Measurements from ENCODE around the gene HPCAL1.

GRCh38 chr2:10414591-10414990 lies 111.9 kb downstream of the HPCAL1 start:
- TF ChIP-seq, protein P1, sequence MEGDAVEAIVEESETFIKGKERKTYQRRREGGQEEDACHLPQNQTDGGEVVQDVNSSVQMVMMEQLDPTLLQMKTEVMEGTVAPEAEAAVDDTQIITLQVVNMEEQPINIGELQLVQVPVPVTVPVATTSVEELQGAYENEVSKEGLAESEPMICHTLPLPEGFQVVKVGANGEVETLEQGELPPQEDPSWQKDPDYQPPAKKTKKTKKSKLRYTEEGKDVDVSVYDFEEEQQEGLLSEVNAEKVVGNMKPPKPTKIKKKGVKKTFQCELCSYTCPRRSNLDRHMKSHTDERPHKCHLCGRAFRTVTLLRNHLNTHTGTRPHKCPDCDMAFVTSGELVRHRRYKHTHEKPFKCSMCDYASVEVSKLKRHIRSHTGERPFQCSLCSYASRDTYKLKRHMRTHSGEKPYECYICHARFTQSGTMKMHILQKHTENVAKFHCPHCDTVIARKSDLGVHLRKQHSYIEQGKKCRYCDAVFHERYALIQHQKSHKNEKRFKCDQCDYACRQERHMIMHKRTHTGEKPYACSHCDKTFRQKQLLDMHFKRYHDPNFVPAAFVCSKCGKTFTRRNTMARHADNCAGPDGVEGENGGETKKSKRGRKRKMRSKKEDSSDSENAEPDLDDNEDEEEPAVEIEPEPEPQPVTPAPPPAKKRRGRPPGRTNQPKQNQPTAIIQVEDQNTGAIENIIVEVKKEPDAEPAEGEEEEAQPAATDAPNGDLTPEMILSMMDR (IDR thresholded peaks at IDR 0.05; ENCODE audit: insufficient read depth, low read depth, low read length): no peak
- no peak for TF ChIP-seq EZH2 (IDR thresholded peaks at IDR 0.05; ENCODE audit: insufficient read depth, low read length)
